ENCODE data around the gene TMEM143.

The TMEM143 gene

DNA sequence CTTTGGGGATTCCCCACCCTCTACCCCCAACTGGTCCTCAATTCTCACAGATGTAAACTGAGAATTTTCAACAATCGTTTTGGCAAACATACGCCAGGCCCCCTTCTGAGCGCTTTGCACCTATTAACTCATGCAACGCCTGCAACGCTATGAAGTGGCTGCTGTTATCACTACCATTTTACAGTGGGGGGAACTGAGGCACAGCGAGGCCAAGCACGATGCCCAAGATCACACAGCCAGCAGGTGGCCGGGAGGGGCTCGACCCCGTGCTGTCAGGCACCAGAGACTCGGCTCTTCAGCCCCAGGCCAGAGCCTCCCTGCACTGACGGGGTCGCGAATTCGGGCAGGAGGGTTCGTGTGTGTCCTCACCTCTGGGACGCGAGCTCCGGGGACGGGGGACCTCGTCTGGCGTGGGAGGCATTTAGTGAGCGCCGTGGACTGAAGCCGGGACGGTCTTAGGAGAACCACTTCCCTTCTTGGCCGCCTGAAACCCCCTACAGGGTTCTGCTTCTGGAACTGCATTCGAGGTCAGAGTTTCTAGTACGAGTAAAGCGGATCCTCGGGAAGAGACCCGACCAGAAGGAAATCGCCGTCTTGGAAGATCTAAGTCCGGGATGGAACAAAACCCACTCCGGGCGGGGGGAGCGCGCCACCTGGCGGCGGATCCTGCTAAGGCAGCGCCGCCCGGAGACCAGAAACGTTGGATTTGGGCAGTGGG, 72.8 kb downstream of the TMEM143 start:
- peak; percentile 63 for DNase-seq

DNA sequence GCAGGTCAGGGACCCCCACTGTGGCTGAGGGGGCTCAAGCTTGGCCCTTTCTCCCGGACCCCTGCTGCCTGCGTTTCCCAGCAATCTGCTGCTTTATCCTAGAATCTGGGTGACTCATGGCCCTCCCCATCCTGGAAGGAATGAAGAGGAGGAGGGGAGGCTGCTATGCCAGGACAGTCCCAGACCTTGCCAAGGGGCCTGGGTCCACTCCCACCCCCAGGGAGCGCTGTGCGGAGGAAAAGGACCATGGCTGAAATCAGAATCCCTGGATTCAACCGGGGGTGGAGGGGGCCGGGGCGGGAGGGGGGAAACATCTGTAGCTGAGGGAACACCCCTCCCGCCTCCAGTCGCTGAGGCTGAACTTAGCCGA, 73.4 kb downstream of the TMEM143 start:
- DNase-seq: no peak

DNA sequence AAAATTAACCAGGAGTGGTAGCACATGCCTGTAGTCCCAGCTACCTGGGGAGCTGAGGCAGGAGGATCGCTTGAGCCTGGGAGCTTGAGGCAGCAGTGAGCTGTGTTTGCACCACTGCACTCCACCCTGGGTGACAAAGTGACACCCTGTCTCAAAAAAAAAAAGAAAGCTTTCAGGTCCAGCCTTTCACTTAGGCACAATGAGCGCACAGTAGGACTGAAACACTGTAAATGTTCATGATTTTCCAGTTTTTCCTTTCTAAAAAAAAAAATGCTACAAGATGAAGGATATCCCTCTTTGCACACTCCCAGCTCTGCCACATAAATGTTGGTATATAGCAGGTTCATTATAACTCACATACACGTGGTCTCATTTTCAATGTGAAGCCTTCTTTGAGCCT, 76.0 kb downstream of the TMEM143 start:
- DNase-seq: no peak

DNA sequence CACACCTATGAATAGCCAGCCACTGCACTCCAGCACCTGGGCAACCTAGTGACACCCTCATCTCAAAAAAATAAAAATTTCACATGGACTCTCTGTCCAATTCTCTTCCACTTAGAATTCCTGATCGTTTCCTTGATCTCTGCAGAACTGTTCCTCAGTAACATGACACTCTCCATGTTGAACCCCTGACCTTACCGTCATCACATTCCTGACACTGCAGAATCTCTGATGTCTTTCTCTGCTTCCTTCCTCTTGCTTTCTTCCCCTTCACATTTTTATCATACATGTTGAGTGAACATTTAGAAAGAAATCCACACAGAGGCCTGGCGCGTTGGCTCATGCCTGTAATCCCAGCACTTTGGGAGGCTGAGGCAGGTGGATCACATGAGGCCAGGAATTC, 78.8 kb downstream of the TMEM143 start:
- DNase-seq: no peak

DNA sequence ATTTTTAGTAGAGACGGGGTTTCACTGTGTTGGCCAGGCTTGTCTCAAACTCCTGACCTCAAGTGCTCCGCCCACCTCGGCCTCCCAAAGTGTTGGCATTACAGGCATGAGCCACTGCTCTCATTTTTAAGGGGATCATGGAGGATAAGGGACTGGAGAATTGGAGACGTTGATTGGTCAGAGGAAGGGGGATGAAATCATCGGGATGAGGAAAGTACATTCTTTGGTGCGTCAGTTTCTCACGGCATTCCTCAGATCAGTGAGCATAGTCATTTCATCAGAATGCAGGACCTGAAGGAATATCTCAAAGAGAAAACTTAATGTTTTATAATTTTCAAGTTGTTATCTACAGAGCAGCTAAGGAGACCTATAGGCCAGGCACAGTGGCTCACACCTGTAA, 79.8 kb downstream of the TMEM143 start:
- DNase-seq: no peak

Data from NCI-H1436 (cell line).